Hepatocyte (in vitro differentiated cells): ENCODE results near the gene CFAP91.

Experiments
- CTCF ChIP-seq: fragments of 200-600 bp; sonication (generic); IDR thresholded peaks from 2 replicates; pipeline ENCODE4 v1.5.1; 2016; ENCODE audit warnings: antibody characterized with exemption, mild to moderate bottlenecking; ENCODE audit not compliant: poor library complexity
- EZH2phosphoT487 ChIP-seq: fragments of 200-600 bp; sonication (generic); IDR thresholded peaks from one replicate; pipeline ENCODE4 v1.6.1; 2018; ENCODE audit warnings: antibody characterized with exemption, mild to moderate bottlenecking, low read depth, moderate library complexity; ENCODE audit not compliant: unreplicated experiment, severe bottlenecking

GRCh38 chr3:119677641-119677934 is 25.2 kb upstream of the CFAP91 start:
- TF ChIP-seq EZH2phosphoT487 = no peak
- TF ChIP-seq CTCF = no peak
